Measurements from ENCODE around the gene PPOX. TPM values are rescaled to one million over a fixed set of nuclear protein-coding genes. Genes with fewer than 3 reads are reported as not detected.

The PPOX gene
- total and polyA plus RNA-seq, 2 experiments from 2014 or later: 26.5 to 39.6 TPM

DNA sequence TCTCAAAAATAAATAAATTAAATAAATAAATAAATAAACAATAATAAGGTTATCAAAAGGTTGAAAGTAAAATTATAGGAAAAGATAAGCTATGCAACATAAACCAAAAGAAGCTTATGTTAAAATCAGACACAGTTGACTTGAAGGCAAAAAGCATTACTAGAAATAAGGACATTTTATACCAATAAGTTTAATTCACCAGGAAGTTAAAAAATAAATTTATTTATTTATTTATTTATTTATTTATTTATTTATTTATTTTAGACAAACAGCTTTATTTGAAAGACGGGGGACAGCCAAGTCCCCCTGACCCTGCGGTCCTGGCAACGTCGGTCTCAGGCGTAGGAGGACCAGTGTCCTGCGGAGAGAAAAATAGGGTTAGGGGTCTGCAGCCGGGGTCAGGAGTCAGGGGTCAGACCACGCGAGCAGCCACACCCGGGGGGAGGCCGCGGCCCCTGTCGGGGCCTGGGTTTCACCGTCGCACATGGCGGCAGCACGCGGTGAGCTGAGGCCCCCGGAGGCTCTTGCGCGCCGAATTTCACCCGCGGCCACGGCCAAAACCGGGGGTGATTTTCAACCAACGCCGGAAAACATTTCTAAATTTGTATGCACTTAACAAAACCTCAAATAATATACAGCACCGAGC, 25.3 kb upstream of the PPOX start:
- 0 out of 2 replicates have a peak, but pooled peaks cover 1% of the 10 kb centered on the region for H3K79me2 ChIP-seq (replicated peaks; ENCODE audit: insufficient read depth)
- peaks cover 4% of the 10 kb centered on the region; the same call in 2 of the 3 replicates for H3K4me1 Mint-ChIP-seq
- no peak overlapping the region for H3K27ac Mint-ChIP-seq
- peaks cover 3% of the 10 kb centered on the region for H3K27me3 Mint-ChIP-seq (ENCODE audit: insufficient read depth, low read depth, poor library complexity)
- H3K9me2 ChIP-seq (ENCODE audit: insufficient read depth): no peaks in the 10 kb centered on the region
- H3F3A ChIP-seq (replicated peaks; ENCODE audit: low read depth): no peaks in the 10 kb centered on the region; the same call in 1 of the 2 replicates
- no peaks in the 10 kb centered on the region for H3K36me3 Mint-ChIP-seq (ENCODE audit: low read depth)
- DNase-seq (ENCODE audit: low spot score) (no peak), ATAC-seq (no peak)
- H3K4me2 ChIP-seq: no peak overlapping the region
- H4K20me1 ChIP-seq (replicated peaks; ENCODE audit: insufficient read depth): no peaks in the 10 kb centered on the region; the same call in 1 of the 2 replicates
- H3K27me3 ChIP-seq (ENCODE audit: insufficient read depth): no peaks in the 10 kb centered on the region
- TF ChIP-seq CREB1 (CRISPR knock-in tag; IDR thresholded peaks at IDR 0.05; ENCODE audit: low read depth): no peak
- TF ChIP-seq, protein P1, sequence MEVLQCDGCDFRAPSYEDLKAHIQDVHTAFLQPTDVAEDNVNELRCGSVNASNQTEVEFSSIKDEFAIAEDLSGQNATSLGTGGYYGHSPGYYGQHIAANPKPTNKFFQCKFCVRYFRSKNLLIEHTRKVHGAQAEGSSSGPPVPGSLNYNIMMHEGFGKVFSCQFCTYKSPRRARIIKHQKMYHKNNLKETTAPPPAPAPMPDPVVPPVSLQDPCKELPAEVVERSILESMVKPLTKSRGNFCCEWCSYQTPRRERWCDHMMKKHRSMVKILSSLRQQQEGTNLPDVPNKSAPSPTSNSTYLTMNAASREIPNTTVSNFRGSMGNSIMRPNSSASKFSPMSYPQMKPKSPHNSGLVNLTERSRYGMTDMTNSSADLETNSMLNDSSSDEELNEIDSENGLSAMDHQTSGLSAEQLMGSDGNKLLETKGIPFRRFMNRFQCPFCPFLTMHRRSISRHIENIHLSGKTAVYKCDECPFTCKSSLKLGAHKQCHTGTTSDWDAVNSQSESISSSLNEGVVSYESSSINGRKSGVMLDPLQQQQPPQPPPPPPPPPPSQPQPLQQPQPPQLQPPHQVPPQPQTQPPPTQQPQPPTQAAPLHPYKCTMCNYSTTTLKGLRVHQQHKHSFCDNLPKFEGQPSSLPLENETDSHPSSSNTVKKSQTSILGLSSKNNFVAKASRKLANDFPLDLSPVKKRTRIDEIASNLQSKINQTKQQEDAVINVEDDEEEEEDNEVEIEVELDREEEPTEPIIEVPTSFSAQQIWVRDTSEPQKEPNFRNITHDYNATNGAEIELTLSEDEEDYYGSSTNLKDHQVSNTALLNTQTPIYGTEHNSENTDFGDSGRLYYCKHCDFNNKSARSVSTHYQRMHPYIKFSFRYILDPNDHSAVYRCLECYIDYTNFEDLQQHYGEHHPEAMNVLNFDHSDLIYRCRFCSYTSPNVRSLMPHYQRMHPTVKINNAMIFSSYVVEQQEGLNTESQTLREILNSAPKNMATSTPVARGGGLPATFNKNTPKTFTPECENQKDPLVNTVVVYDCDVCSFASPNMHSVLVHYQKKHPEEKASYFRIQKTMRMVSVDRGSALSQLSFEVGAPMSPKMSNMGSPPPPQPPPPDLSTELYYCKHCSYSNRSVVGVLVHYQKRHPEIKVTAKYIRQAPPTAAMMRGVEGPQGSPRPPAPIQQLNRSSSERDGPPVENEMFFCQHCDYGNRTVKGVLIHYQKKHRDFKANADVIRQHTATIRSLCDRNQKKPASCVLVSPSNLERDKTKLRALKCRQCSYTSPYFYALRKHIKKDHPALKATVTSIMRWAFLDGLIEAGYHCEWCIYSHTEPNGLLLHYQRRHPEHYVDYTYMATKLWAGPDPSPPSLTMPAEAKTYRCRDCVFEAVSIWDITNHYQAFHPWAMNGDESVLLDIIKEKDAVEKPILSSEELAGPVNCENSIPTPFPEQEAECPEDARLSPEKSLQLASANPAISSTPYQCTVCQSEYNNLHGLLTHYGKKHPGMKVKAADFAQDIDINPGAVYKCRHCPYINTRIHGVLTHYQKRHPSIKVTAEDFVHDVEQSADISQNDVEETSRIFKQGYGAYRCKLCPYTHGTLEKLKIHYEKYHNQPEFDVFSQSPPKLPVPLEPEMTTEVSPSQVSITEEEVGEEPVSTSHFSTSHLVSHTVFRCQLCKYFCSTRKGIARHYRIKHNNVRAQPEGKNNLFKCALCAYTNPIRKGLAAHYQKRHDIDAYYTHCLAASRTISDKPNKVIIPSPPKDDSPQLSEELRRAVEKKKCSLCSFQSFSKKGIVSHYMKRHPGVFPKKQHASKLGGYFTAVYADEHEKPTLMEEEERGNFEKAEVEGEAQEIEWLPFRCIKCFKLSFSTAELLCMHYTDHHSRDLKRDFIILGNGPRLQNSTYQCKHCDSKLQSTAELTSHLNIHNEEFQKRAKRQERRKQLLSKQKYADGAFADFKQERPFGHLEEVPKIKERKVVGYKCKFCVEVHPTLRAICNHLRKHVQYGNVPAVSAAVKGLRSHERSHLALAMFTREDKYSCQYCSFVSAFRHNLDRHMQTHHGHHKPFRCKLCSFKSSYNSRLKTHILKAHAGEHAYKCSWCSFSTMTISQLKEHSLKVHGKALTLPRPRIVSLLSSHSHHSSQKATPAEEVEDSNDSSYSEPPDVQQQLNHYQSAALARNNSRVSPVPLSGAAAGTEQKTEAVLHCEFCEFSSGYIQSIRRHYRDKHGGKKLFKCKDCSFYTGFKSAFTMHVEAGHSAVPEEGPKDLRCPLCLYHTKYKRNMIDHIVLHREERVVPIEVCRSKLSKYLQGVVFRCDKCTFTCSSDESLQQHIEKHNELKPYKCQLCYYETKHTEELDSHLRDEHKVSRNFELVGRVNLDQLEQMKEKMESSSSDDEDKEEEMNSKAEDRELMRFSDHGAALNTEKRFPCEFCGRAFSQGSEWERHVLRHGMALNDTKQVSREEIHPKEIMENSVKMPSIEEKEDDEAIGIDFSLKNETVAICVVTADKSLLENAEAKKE (CRISPR knock-in tag; IDR thresholded peaks at IDR 0.05): no peak
- no peak for TF ChIP-seq EZH2 (IDR thresholded peaks at IDR 0.05; ENCODE audit: low read depth, unreplicated experiment)
- no peak for TF ChIP-seq EZH2phosphoT487 (IDR thresholded peaks at IDR 0.05; ENCODE audit: unreplicated experiment)
- TF ChIP-seq NANOG (IDR thresholded peaks at IDR 0.05; ENCODE audit: borderline replicate concordance): no peak
- TF ChIP-seq ZNF114 (CRISPR knock-in tag; IDR thresholded peaks at IDR 0.05): no peak
- TF ChIP-seq, protein P2, sequence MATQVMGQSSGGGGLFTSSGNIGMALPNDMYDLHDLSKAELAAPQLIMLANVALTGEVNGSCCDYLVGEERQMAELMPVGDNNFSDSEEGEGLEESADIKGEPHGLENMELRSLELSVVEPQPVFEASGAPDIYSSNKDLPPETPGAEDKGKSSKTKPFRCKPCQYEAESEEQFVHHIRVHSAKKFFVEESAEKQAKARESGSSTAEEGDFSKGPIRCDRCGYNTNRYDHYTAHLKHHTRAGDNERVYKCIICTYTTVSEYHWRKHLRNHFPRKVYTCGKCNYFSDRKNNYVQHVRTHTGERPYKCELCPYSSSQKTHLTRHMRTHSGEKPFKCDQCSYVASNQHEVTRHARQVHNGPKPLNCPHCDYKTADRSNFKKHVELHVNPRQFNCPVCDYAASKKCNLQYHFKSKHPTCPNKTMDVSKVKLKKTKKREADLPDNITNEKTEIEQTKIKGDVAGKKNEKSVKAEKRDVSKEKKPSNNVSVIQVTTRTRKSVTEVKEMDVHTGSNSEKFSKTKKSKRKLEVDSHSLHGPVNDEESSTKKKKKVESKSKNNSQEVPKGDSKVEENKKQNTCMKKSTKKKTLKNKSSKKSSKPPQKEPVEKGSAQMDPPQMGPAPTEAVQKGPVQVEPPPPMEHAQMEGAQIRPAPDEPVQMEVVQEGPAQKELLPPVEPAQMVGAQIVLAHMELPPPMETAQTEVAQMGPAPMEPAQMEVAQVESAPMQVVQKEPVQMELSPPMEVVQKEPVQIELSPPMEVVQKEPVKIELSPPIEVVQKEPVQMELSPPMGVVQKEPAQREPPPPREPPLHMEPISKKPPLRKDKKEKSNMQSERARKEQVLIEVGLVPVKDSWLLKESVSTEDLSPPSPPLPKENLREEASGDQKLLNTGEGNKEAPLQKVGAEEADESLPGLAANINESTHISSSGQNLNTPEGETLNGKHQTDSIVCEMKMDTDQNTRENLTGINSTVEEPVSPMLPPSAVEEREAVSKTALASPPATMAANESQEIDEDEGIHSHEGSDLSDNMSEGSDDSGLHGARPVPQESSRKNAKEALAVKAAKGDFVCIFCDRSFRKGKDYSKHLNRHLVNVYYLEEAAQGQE (IDR thresholded peaks at IDR 0.05; ENCODE audit: unreplicated experiment): no peak
- TF ChIP-seq JUNB (IDR thresholded peaks at IDR 0.05; ENCODE audit: unreplicated experiment): no peak
- no peak for TF ChIP-seq ZNF331 (CRISPR knock-in tag; IDR thresholded peaks at IDR 0.05; ENCODE audit: low read depth)
- no peak for TF ChIP-seq STAT1 (IDR thresholded peaks at IDR 0.05; ENCODE audit: unreplicated experiment)
- TF ChIP-seq, protein P3, sequence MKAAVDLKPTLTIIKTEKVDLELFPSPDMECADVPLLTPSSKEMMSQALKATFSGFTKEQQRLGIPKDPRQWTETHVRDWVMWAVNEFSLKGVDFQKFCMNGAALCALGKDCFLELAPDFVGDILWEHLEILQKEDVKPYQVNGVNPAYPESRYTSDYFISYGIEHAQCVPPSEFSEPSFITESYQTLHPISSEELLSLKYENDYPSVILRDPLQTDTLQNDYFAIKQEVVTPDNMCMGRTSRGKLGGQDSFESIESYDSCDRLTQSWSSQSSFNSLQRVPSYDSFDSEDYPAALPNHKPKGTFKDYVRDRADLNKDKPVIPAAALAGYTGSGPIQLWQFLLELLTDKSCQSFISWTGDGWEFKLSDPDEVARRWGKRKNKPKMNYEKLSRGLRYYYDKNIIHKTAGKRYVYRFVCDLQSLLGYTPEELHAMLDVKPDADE (IDR thresholded peaks at IDR 0.05): no peak
- TF ChIP-seq, protein P4, sequence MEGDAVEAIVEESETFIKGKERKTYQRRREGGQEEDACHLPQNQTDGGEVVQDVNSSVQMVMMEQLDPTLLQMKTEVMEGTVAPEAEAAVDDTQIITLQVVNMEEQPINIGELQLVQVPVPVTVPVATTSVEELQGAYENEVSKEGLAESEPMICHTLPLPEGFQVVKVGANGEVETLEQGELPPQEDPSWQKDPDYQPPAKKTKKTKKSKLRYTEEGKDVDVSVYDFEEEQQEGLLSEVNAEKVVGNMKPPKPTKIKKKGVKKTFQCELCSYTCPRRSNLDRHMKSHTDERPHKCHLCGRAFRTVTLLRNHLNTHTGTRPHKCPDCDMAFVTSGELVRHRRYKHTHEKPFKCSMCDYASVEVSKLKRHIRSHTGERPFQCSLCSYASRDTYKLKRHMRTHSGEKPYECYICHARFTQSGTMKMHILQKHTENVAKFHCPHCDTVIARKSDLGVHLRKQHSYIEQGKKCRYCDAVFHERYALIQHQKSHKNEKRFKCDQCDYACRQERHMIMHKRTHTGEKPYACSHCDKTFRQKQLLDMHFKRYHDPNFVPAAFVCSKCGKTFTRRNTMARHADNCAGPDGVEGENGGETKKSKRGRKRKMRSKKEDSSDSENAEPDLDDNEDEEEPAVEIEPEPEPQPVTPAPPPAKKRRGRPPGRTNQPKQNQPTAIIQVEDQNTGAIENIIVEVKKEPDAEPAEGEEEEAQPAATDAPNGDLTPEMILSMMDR (conservative IDR thresholded peaks at IDR 0.05; ENCODE audit: low read depth in 2 of 2): no peak
- no peak for TF ChIP-seq POLR2AphosphoS5 (IDR thresholded peaks at IDR 0.05; ENCODE audit: low read depth)
- H2AFZ ChIP-seq: no peak overlapping the region
- no peak overlapping the region for H3K27ac ChIP-seq (ENCODE audit: low read depth)
- H3K9me3 Mint-ChIP-seq: no peaks in the 10 kb centered on the region
- no peaks in the 10 kb centered on the region for H3K36me3 ChIP-seq (ENCODE audit: insufficient read depth)
- H3K4me1 ChIP-seq (ENCODE audit: insufficient read depth): 0 out of 2 replicates have a peak, but pooled peaks cover 8% of the 10 kb centered on the region
- H3K4me3 Mint-ChIP-seq: no peak overlapping the region
- no peak overlapping the region for H3K4me3 ChIP-seq
